IgD-negative memory B cell (primary cell): ENCODE data around the gene HEXA. TPM values are rescaled to one million over a fixed set of nuclear protein-coding genes. Genes with fewer than 3 reads are reported as not detected.

Experiments
- H3K27ac Mint-ChIP-seq, 3 donors: one replicate each; pipeline ENCODE4 v1.8.0; 2020 to 2022; ENCODE audit warnings: mild to moderate bottlenecking in 3 of 3, mixed read lengths in 3 of 3, moderate library complexity in 1 of 3
- H3K27me3 Mint-ChIP-seq: one replicate; pipeline ENCODE4 v1.8.0; 2021; ENCODE audit warnings: mixed read lengths
- H3K36me3 Mint-ChIP-seq: one replicate; pipeline ENCODE4 v1.8.0; 2020; ENCODE audit warnings: mild to moderate bottlenecking, mixed read lengths
- H3K4me1 Mint-ChIP-seq, 3 donors: one replicate each; pipeline ENCODE4 v1.8.0; 2020 to 2022; ENCODE audit warnings: mixed read lengths in 3 of 3, mild to moderate bottlenecking in 1 of 3
- H3K4me3 Mint-ChIP-seq, 4 donors: one replicate each; pipeline ENCODE4 v1.8.0; 2020 to 2022; ENCODE audit warnings: mild to moderate bottlenecking in 4 of 4, mixed read lengths in 4 of 4, moderate library complexity in 3 of 4
- H3K9me3 Mint-ChIP-seq, 3 donors: one replicate each; pipeline ENCODE4 v1.8.0; 2020 to 2021; ENCODE audit warnings: mixed read lengths in 3 of 3, mild to moderate bottlenecking in 1 of 3
- polyA plus RNA-seq: library from polyadenylated mRNA; unstranded; fragments of 300-500 nt; fragmentation: Illumina TruSeq; gene quantifications from one replicate; pipeline ENCODE4 v1.2.3, GENCODE V29; 2021

The HEXA gene
- polyA plus RNA-seq, 1 donor from 2014 or later: 102 TPM

GRCh38 chr15:72319985-72320671 is 55.7 kb downstream of the HEXA start, which contains the start of gene CELF6:
Gene CELF6 (minus strand): TSS chr15:72320157. CDS start chr15:72319874, 283 bp downstream.
- peaks cover 4% of the 10 kb centered on the region for H3K27me3 Mint-ChIP-seq
- peak within 1 kb of the TSS; percentile 81 to 99 (median 96) for H3K27ac Mint-ChIP-seq
- H3K36me3 Mint-ChIP-seq: peaks cover 6% of the 10 kb centered on the region
- peak within 1 kb of the TSS; percentile 70 to 94 (median 90) for H3K4me3 Mint-ChIP-seq
- peaks cover 14 to 18% (median 16%) of the 10 kb centered on the region in 3 donors for H3K4me1 Mint-ChIP-seq
- peaks cover 0 to 7% (median 3%) of the 10 kb centered on the region in 3 donors for H3K9me3 Mint-ChIP-seq

- peaks cover 0 to 6% (median 3%) of the 10 kb centered on the region in 3 donors for H3K9me3 Mint-ChIP-seq
- peak overlapping the region; percentile 44 to 90 (median 81) for H3K27ac Mint-ChIP-seq
- H3K36me3 Mint-ChIP-seq: peaks cover 5% of the 10 kb centered on the region
These were observed 56.3 kb downstream of the HEXA start for GRCh38 chr15:72319360-72319984.

GRCh38 chr15:72318408-72318942 is 57.3 kb downstream of the HEXA start:
- Mint-ChIP-seq H3K27ac (peak overlapping the region; percentile 59 to 90 (median 63)), H3K4me3 (peak overlapping the region; percentile 18 to 94 (median 72))

More at GRCh38 chr15:72319360-72319984, 56.3 kb downstream of the HEXA start:
- Mint-ChIP-seq H3K4me1 (peaks cover 14 to 18% (median 16%) of the 10 kb centered on the region in 3 donors), H3K4me3 (peak overlapping the region; percentile 70 to 94 (median 74)), H3K27me3 (peaks cover 4% of the 10 kb centered on the region)

GRCh38 chr15:72315706-72316370 is 60.0 kb downstream of the HEXA start:
- Mint-ChIP-seq H3K36me3 (peaks cover 4% of the 10 kb centered on the region), H3K9me3 (no peaks in the 10 kb centered on the region), H3K4me1 (peaks cover 11 to 16% (median 14%) of the 10 kb centered on the region in 3 donors), H3K4me3 (no peak overlapping the region), H3K27me3 (peaks cover 2% of the 10 kb centered on the region), H3K27ac (no peak overlapping the region)

More at GRCh38 chr15:72318408-72318942, 57.3 kb downstream of the HEXA start:
- H3K4me1 Mint-ChIP-seq: peaks cover 14 to 18% (median 16%) of the 10 kb centered on the region in 3 donors
- peaks cover 4% of the 10 kb centered on the region for H3K27me3 Mint-ChIP-seq
- H3K9me3 Mint-ChIP-seq: peaks cover 0 to 1% (median 0%) of the 10 kb centered on the region in 3 donors
- peaks cover 3% of the 10 kb centered on the region for H3K36me3 Mint-ChIP-seq

- H3K4me1 Mint-ChIP-seq: peaks cover 5 to 6% (median 5%) of the 10 kb centered on the region in 3 donors
- no peak overlapping the region for H3K4me3 Mint-ChIP-seq
- H3K27me3 Mint-ChIP-seq: peaks cover 1% of the 10 kb centered on the region
- H3K9me3 Mint-ChIP-seq: no peaks in the 10 kb centered on the region
- peaks cover 11% of the 10 kb centered on the region for H3K36me3 Mint-ChIP-seq
- no peak overlapping the region for H3K27ac Mint-ChIP-seq
These were observed 61.9 kb downstream of the HEXA start for GRCh38 chr15:72313881-72314280.

- Mint-ChIP-seq H3K4me1 (peaks cover 1 to 5% (median 1%) of the 10 kb centered on the region in 3 donors), H3K27me3 (no peaks in the 10 kb centered on the region), H3K27ac (no peak overlapping the region), H3K9me3 (no peaks in the 10 kb centered on the region), H3K36me3 (peaks cover 11% of the 10 kb centered on the region), H3K4me3 (no peak overlapping the region)
These were observed 62.4 kb downstream of the HEXA start for GRCh38 chr15:72313448-72313840.

GRCh38 chr15:72312605-72313447 is 63.0 kb downstream of the HEXA start:
- no peaks in the 10 kb centered on the region for H3K27me3 Mint-ChIP-seq
- peaks cover 11% of the 10 kb centered on the region for H3K36me3 Mint-ChIP-seq
- H3K4me3 Mint-ChIP-seq: no peak overlapping the region
- no peaks in the 10 kb centered on the region for H3K9me3 Mint-ChIP-seq
- H3K27ac Mint-ChIP-seq: peak overlapping the region in 1 of 3 donors; percentile 3
- H3K4me1 Mint-ChIP-seq: peaks cover 0 to 3% (median 0%) of the 10 kb centered on the region in 3 donors

- Mint-ChIP-seq H3K36me3 (peaks cover 10% of the 10 kb centered on the region), H3K27ac (no peak overlapping the region), H3K9me3 (no peaks in the 10 kb centered on the region), H3K4me1 (peaks cover 0 to 3% (median 0%) of the 10 kb centered on the region in 3 donors), H3K27me3 (peaks cover 3% of the 10 kb centered on the region), H3K4me3 (no peak overlapping the region)
These were observed 68.8 kb downstream of the HEXA start for GRCh38 chr15:72307026-72307425.

GRCh38 chr15:72306211-72306785 is 69.5 kb downstream of the HEXA start:
- H3K9me3 Mint-ChIP-seq: no peaks in the 10 kb centered on the region
- peaks cover 10% of the 10 kb centered on the region for H3K36me3 Mint-ChIP-seq
- H3K27ac Mint-ChIP-seq: peak overlapping the region in 1 of 3 donors; percentile 40
- H3K4me1 Mint-ChIP-seq: peaks cover 0 to 3% (median 0%) of the 10 kb centered on the region in 3 donors
- peaks cover 3% of the 10 kb centered on the region for H3K27me3 Mint-ChIP-seq
- H3K4me3 Mint-ChIP-seq: peak overlapping the region in 1 of 4 donors; percentile 17

- Mint-ChIP-seq H3K4me3 (no peak overlapping the region), H3K9me3 (no peaks in the 10 kb centered on the region), H3K4me1 (peaks cover 0 to 3% (median 0%) of the 10 kb centered on the region in 3 donors), H3K27me3 (peaks cover 3% of the 10 kb centered on the region), H3K36me3 (peaks cover 6% of the 10 kb centered on the region), H3K27ac (no peak overlapping the region)
These were observed 71.2 kb downstream of the HEXA start for GRCh38 chr15:72304596-72304995.

GRCh38 chr15:72302955-72303354 is 72.9 kb downstream of the HEXA start:
- no peak overlapping the region for H3K4me3 Mint-ChIP-seq
- peaks cover 0 to 3% (median 0%) of the 10 kb centered on the region in 3 donors for H3K4me1 Mint-ChIP-seq
- H3K9me3 Mint-ChIP-seq: no peaks in the 10 kb centered on the region
- H3K27me3 Mint-ChIP-seq: peaks cover 3% of the 10 kb centered on the region
- peaks cover 2% of the 10 kb centered on the region for H3K36me3 Mint-ChIP-seq
- H3K27ac Mint-ChIP-seq: peak overlapping the region in 1 of 3 donors; percentile 85
